ENCODE results near the gene ABCA10. TPM values are rescaled to one million over a fixed set of nuclear protein-coding genes. Genes with fewer than 3 reads are reported as not detected.

ABCA10 gene
- total and polyA plus RNA-seq, 7 experiments from 2014 or later: 0.80 to 3.9 (median 1.8) TPM; not detected in 2

GRCh38 chr17:69111794-69112193 lies 116.8 kb downstream of the ABCA10 start:
- CTCF ChIA-PET: no interaction called here
- Histone ChIP-seq H3K27me3 (ENCODE audit: control insufficient read depth in 2 of 2, insufficient read depth in 2 of 2, low read length in 2 of 2) (no peaks in the 10 kb centered on the region), H3K36me3 (ENCODE audit: control insufficient read depth in 2 of 3, insufficient read depth in 3 of 3, low read length in 3 of 3) (no peaks in the 10 kb centered on the region), H3K4me3 (ENCODE audit: low read length) (no peak overlapping the region), H3K27ac (ENCODE audit: low read depth, low read length) (no peak overlapping the region), H3K9me3 (ENCODE audit: control insufficient read depth in 2 of 3, low read length in 3 of 3) (no peaks in the 10 kb centered on the region), H3K4me1 (ENCODE audit: control insufficient read depth in 2 of 2, insufficient read depth in 2 of 2, low read length in 2 of 2) (no peaks in the 10 kb centered on the region)
- intact Hi-C loops (cut with micrococcal nuclease): no loop called here
- Mint-ChIP-seq H3K4me3 (no peak overlapping the region), H3K27me3 (no peaks in the 10 kb centered on the region), H3K27ac (no peak overlapping the region), H3K36me3 (peaks cover 0 to 7% (median 0%) of the 10 kb centered on the region in 5 donors), H3K9me3 (no peaks in the 10 kb centered on the region), H3K4me1 (peaks cover 0 to 2% (median 0%) of the 10 kb centered on the region in 7 donors)
- POLR2A ChIA-PET: no interaction called here
- ATAC-seq: no peak
- DNase-seq: no peak

DNA sequence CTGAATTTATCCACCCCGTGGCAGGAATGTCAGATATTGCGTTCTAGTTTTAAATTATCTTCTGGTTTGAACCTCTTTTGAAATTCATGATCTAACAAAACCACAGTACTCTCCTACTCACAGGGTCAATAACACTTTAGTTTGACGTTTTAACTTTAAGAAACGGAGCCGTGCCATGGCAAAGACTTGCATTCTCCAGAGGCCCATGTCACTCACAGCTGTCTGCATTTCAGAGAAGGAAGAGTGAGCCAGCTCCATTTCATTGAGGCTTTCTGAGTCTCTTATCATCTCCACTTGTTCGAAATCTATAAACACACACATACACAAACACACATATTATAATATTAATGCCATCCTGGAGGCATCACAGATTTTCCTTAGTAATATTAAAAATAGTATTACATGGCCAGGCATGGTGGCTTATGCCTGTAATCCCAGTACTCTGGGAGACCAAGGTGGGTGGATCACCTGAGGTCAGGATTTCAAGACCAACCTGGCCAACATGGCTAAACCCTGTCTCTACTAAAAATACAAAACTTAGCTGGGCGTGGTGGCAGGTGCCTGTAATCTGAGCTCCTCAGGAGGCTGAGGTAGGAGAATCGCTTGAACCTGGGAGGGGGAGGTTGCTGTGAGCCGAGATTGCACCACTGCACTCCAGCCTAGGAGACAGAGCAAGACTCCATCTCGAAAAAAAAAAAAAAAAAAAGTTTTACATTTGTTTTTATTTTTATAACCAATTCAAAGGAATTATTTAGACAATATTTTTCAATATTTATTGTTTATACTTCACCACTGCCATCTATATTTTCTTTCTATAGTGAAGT lies 122.5 kb downstream of the ABCA10 start:
- H3K27me3 Mint-ChIP-seq: peaks cover 0 to 4% (median 0%) of the 10 kb centered on the region in 5 donors
- H3K4me1 Mint-ChIP-seq: no peaks in the 10 kb centered on the region
- H3K9me3 Mint-ChIP-seq: no peaks in the 10 kb centered on the region
- Histone ChIP-seq H3K27ac (ENCODE audit: low read depth, low read length) (no peak overlapping the region), H3K27me3 (ENCODE audit: control insufficient read depth in 2 of 2, insufficient read depth in 2 of 2, low read length in 2 of 2) (no peaks in the 10 kb centered on the region), H3K4me1 (ENCODE audit: control insufficient read depth in 2 of 2, insufficient read depth in 2 of 2, low read length in 2 of 2) (no peaks in the 10 kb centered on the region), H3K36me3 (ENCODE audit: control insufficient read depth in 2 of 3, insufficient read depth in 3 of 3, low read length in 3 of 3) (no peaks in the 10 kb centered on the region), H3K4me3 (ENCODE audit: low read length) (no peak overlapping the region), H3K9me3 (ENCODE audit: control insufficient read depth in 2 of 3, low read length in 3 of 3) (no peaks in the 10 kb centered on the region)
- no peak overlapping the region for H3K4me3 Mint-ChIP-seq
- ATAC-seq: no peak
- CTCF ChIA-PET: no interaction called here
- intact Hi-C loops (cut with micrococcal nuclease): no loop called here
- POLR2A ChIA-PET: no interaction called here
- no peak overlapping the region for H3K27ac Mint-ChIP-seq
- no peak for DNase-seq
- H3K36me3 Mint-ChIP-seq: peaks cover 0 to 4% (median 0%) of the 10 kb centered on the region in 5 donors

- intact Hi-C loops (cut with micrococcal nuclease): no loop called here
- no peaks in the 10 kb centered on the region for H3K4me1 Mint-ChIP-seq
- ATAC-seq: no peak
- Histone ChIP-seq H3K27me3 (ENCODE audit: control insufficient read depth in 2 of 2, insufficient read depth in 2 of 2, low read length in 2 of 2) (no peaks in the 10 kb centered on the region), H3K4me3 (ENCODE audit: low read length) (no peak overlapping the region), H3K27ac (ENCODE audit: low read depth, low read length) (no peak overlapping the region), H3K9me3 (ENCODE audit: control insufficient read depth in 2 of 3, low read length in 3 of 3) (no peaks in the 10 kb centered on the region), H3K4me1 (ENCODE audit: control insufficient read depth in 2 of 2, insufficient read depth in 2 of 2, low read length in 2 of 2) (no peaks in the 10 kb centered on the region), H3K36me3 (ENCODE audit: control insufficient read depth in 2 of 3, insufficient read depth in 3 of 3, low read length in 3 of 3) (no peaks in the 10 kb centered on the region)
- ChIA-PET POLR2A (no interaction called here), CTCF (no interaction called here)
- no peak overlapping the region for H3K4me3 Mint-ChIP-seq
- peaks cover 0 to 4% (median 0%) of the 10 kb centered on the region in 5 donors for H3K36me3 Mint-ChIP-seq
- DNase-seq: no peak
- H3K27me3 Mint-ChIP-seq: peaks cover 0 to 4% (median 0%) of the 10 kb centered on the region in 5 donors
- H3K27ac Mint-ChIP-seq: no peak overlapping the region
- no peaks in the 10 kb centered on the region for H3K9me3 Mint-ChIP-seq
Observed at GRCh38 chr17:69103557-69104233, 124.9 kb downstream of the ABCA10 start.

DNA sequence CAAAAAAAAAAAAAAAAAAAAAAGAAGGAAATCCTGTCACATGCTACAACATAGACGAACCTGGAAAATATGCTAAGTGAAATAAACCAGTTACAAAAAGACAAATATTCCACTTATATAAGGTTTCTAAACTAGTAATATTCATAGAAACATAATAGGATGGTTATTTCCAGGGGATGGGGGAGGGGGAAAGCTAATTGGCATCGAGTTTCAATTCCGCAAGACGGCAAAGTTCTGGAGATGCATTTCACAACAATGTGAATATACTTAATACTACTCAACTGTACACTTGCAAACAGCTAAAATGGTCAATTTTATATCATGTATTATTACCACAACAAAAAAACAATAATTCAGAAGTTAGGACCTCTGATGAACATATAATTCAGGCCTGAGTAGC lies 130.0 kb downstream of the ABCA10 start:
- ChIA-PET CTCF (no interaction called here), POLR2A (no interaction called here)
- H3K27ac Mint-ChIP-seq: no peak overlapping the region
- H3K9me3 Mint-ChIP-seq: no peaks in the 10 kb centered on the region
- no peak overlapping the region for H3K4me3 ChIP-seq (ENCODE audit: low read length)
- H3K27me3 Mint-ChIP-seq: peaks cover 0 to 10% (median under 1%) of the 10 kb centered on the region in 5 donors
- H3K9me3 ChIP-seq (ENCODE audit: control insufficient read depth in 2 of 3, low read length in 3 of 3): no peaks in the 10 kb centered on the region
- intact Hi-C loops (cut with micrococcal nuclease): no loop called here
- H3K4me3 Mint-ChIP-seq: no peak overlapping the region
- no peaks in the 10 kb centered on the region for H3K27me3 ChIP-seq (ENCODE audit: control insufficient read depth in 2 of 2, insufficient read depth in 2 of 2, low read length in 2 of 2)
- DNase-seq (no peak), ATAC-seq (no peak)
- H3K4me1 Mint-ChIP-seq: peaks cover 0 to 4% (median 0%) of the 10 kb centered on the region in 7 donors
- H3K36me3 Mint-ChIP-seq: no peaks in the 10 kb centered on the region
- no peaks in the 10 kb centered on the region for H3K4me1 ChIP-seq (ENCODE audit: control insufficient read depth in 2 of 2, insufficient read depth in 2 of 2, low read length in 2 of 2)
- no peaks in the 10 kb centered on the region for H3K36me3 ChIP-seq (ENCODE audit: control insufficient read depth in 2 of 3, insufficient read depth in 3 of 3, low read length in 3 of 3)
- no peak overlapping the region for H3K27ac ChIP-seq (ENCODE audit: low read depth, low read length)

Small RNAs within 50 kb of the gene (microRNA-seq; reads per million reads assigned to microRNA genes)
- gene MIR4524A (ENCODE audit: borderline microRNAs expressed) (not detected), gene MIR4524B (ENCODE audit: borderline microRNAs expressed) (not detected)

Other genes starting within 250 kb of the ABCA10 start
- under 1 TPM; 0.05 to 0.34 (median 0.29) TPM for gene ABCA9, start 167.9 kb downstream of the ABCA10 start, total RNA-seq
- not detected for gene ABCA9, start 167.9 kb downstream of the ABCA10 start, polyA plus RNA-seq
- gene ABCA6, start 86.9 kb downstream of the ABCA10 start, total RNA-seq: 1 to 10 TPM in 2 of 5 experiments, under 1 TPM in 3; 0.24 to 1.1 (median 0.93) TPM
- gene ABCA6, start 86.9 kb downstream of the ABCA10 start, polyA plus RNA-seq: not detected
- gene ABCA5, start 98.3 kb upstream of the ABCA10 start, total RNA-seq: 10 to 100 TPM; 29.6 to 49.9 (median 41.3) TPM
- 1 to 10 TPM; 6.0 to 9.6 TPM for gene ABCA5, start 98.3 kb upstream of the ABCA10 start, polyA plus RNA-seq
- 10 to 100 TPM in 4 of 5 experiments, 1 to 10 TPM in 1; 7.6 to 21.4 (median 18.3) TPM for gene MAP2K6, start 185.9 kb upstream of the ABCA10 start, total RNA-seq
- gene MAP2K6, start 185.9 kb upstream of the ABCA10 start, polyA plus RNA-seq: 10 to 100 TPM; 14.9 to 21.3 TPM

Data from naive thymus-derived CD4-positive, alpha-beta T cell (primary cell).